Spleen (tissue), 7 donors: ENCODE measurements around the gene CD80.

Source experiments
- CTCF ChIP-seq, 11 experiments: fragments of 200-600 bp in 7 of 11; fragments of 450-650 bp in 4 of 11; sonication (generic) in 4 of 11; IDR thresholded peaks in 8 of 11; conservative IDR thresholded peaks in 3 of 11; 1 replicate in 7 of 11; 2 replicates in 4 of 11; pipeline versions ENCODE4 v1.4.0 to v1.8.0; 2016 to 2021; ENCODE audit warnings: antibody characterized with exemption in 11 of 11, inconsistent platforms in 4 of 11, mild to moderate bottlenecking in 1 of 11
- POLR2A ChIP-seq, 3 donors: fragments of 450-650 bp; IDR thresholded peaks; one replicate each; pipeline ENCODE4 v1.5.1; 2017; ENCODE audit warnings: antibody characterized with exemption in 3 of 3, mild to moderate bottlenecking in 1 of 3
- POLR2AphosphoS5 ChIP-seq, 3 donors: sonication (generic); formaldehyde crosslinking; IDR thresholded peaks; one replicate each; pipeline ENCODE4 v1.5.1; 2017; ENCODE audit warnings: antibody characterized with exemption in 3 of 3
- donor health status: DM: no; HTN: no; CAD: no; lungs with moderate emphysema.
- donor health status: DM: no; HTN: no; CAD: no.
- donor health status: DM: no; HTN: no; CAD: no.

- TF ChIP-seq POLR2A (IDR thresholded peaks at IDR 0.05) (no peak), CTCF (IDR thresholded peaks at IDR 0.05 in 8 of 11, conservative IDR thresholded peaks at IDR 0.05 in 3 of 11) (no peak), POLR2AphosphoS5 (IDR thresholded peaks at IDR 0.05) (no peak)
Observed at GRCh38 chr3:119571230-119571629, 11.8 kb upstream of the CD80 start.
